Measurements from ENCODE around the gene BCL11A.

BCL11A gene

DNA sequence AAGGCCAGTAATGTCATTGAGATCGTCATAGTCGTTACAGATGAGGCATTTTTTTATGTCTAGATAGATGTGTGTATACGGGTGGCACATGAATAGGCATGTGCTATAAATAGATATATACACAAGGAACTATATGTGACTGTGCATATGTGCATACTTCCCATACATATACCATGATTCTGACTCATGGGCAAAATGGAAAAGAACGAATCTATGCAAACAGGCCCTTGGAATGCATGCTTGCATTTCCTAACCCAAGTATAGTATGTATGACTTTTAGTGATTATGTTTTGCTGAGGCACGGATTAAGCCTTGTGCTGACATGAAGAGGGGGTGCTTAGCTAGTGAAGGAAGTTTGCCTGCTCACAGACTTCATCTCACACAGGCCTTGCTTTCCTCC lies 111.7 kb downstream of the BCL11A start:
- H3K27me3 ChIP-seq (ENCODE audit: control insufficient read depth, insufficient read depth, low read length) = no peaks in the 10 kb centered on the region
- peaks cover 21% of the 10 kb centered on the region for H3K4me1 ChIP-seq (ENCODE audit: control insufficient read depth, insufficient read depth, low read length)
- no peak overlapping the region for H3K9ac ChIP-seq (ENCODE audit: low read depth, low read length)
- H3K36me3 ChIP-seq (ENCODE audit: control insufficient read depth, insufficient read depth, low read length) = no peaks in the 10 kb centered on the region
- H3K27ac ChIP-seq (ENCODE audit: low read depth, low read length) = no peak overlapping the region
- no peak overlapping the region for H3K4me3 ChIP-seq (ENCODE audit: low read depth, low read length)
- H3K9me3 ChIP-seq (ENCODE audit: control insufficient read depth, insufficient read depth, low read length) = no peaks in the 10 kb centered on the region

- Histone ChIP-seq H3K4me1 (ENCODE audit: control insufficient read depth, insufficient read depth, low read length) (peaks cover 15% of the 10 kb centered on the region), H3K4me3 (ENCODE audit: low read depth, low read length) (no peak overlapping the region), H3K9ac (ENCODE audit: low read depth, low read length) (no peak overlapping the region), H3K27ac (ENCODE audit: low read depth, low read length) (no peak overlapping the region), H3K36me3 (ENCODE audit: control insufficient read depth, insufficient read depth, low read length) (no peaks in the 10 kb centered on the region), H3K9me3 (ENCODE audit: control insufficient read depth, insufficient read depth, low read length) (no peaks in the 10 kb centered on the region), H3K27me3 (ENCODE audit: control insufficient read depth, insufficient read depth, low read length) (no peaks in the 10 kb centered on the region)
These were observed 112.7 kb downstream of the BCL11A start for GRCh38 chr2:60440767-60441163.

DNA sequence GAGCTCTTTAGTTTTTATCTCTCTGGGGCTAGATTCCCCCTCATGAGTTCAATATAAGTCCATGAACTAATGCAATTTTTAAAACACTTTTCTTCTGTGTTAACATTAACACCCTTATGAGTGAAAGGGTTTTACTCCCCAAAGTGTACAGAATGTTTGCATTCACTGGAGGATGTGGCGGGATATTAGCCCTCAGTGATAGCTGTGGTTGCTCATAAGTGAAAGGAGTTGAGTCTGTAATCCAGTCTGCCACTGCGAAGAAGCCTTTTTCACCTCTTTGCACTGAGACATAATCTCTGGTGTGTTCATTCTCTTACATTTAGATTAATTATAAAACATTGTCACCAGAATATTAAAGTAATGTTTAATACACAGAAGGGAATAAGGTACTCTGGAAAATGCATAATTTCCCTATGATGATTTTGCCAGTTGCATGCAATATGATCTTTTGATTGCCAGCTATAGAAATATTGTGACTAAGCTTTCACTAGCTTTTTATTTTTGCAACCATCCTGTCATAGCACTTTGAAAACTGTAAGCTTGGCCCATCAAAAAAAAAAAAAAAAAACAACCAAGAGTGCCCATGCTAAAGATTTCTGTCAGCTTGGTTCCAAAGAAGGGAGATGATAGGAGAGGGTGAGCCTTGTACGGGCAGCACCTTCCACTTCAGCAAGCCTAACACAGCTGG lies 113.2 kb downstream of the BCL11A start:
- H3K4me1 ChIP-seq (ENCODE audit: control insufficient read depth, insufficient read depth, low read length) = peaks cover 15% of the 10 kb centered on the region
- H3K27ac ChIP-seq (ENCODE audit: low read depth, low read length) = no peak overlapping the region
- H3K27me3 ChIP-seq (ENCODE audit: control insufficient read depth, insufficient read depth, low read length) = no peaks in the 10 kb centered on the region
- H3K9me3 ChIP-seq (ENCODE audit: control insufficient read depth, insufficient read depth, low read length) = no peaks in the 10 kb centered on the region
- no peak overlapping the region for H3K9ac ChIP-seq (ENCODE audit: low read depth, low read length)
- no peak overlapping the region for H3K4me3 ChIP-seq (ENCODE audit: low read depth, low read length)
- H3K36me3 ChIP-seq (ENCODE audit: control insufficient read depth, insufficient read depth, low read length) = no peaks in the 10 kb centered on the region

- Histone ChIP-seq H3K4me1 (ENCODE audit: control insufficient read depth, insufficient read depth, low read length) (peaks cover 21% of the 10 kb centered on the region), H3K27me3 (ENCODE audit: control insufficient read depth, insufficient read depth, low read length) (no peaks in the 10 kb centered on the region), H3K4me3 (ENCODE audit: low read depth, low read length) (no peak overlapping the region), H3K9ac (ENCODE audit: low read depth, low read length) (no peak overlapping the region), H3K9me3 (ENCODE audit: control insufficient read depth, insufficient read depth, low read length) (no peaks in the 10 kb centered on the region), H3K36me3 (ENCODE audit: control insufficient read depth, insufficient read depth, low read length) (no peaks in the 10 kb centered on the region), H3K27ac (ENCODE audit: low read depth, low read length) (no peak overlapping the region)
These were observed 114.1 kb downstream of the BCL11A start for GRCh38 chr2:60439219-60439974.

GRCh38 chr2:60438653-60439052 lies 114.8 kb downstream of the BCL11A start:
- no peaks in the 10 kb centered on the region for H3K9me3 ChIP-seq (ENCODE audit: control insufficient read depth, insufficient read depth, low read length)
- no peaks in the 10 kb centered on the region for H3K27me3 ChIP-seq (ENCODE audit: control insufficient read depth, insufficient read depth, low read length)
- H3K36me3 ChIP-seq (ENCODE audit: control insufficient read depth, insufficient read depth, low read length) = no peaks in the 10 kb centered on the region
- H3K4me3 ChIP-seq (ENCODE audit: low read depth, low read length) = no peak overlapping the region
- no peak overlapping the region for H3K9ac ChIP-seq (ENCODE audit: low read depth, low read length)
- peaks cover 21% of the 10 kb centered on the region for H3K4me1 ChIP-seq (ENCODE audit: control insufficient read depth, insufficient read depth, low read length)
- no peak overlapping the region for H3K27ac ChIP-seq (ENCODE audit: low read depth, low read length)

GRCh38 chr2:60438131-60438530 lies 115.3 kb downstream of the BCL11A start:
- peaks cover 19% of the 10 kb centered on the region for H3K4me1 ChIP-seq (ENCODE audit: control insufficient read depth, insufficient read depth, low read length)
- H3K9me3 ChIP-seq (ENCODE audit: control insufficient read depth, insufficient read depth, low read length) = no peaks in the 10 kb centered on the region
- H3K36me3 ChIP-seq (ENCODE audit: control insufficient read depth, insufficient read depth, low read length) = no peaks in the 10 kb centered on the region
- H3K27ac ChIP-seq (ENCODE audit: low read depth, low read length) = no peak overlapping the region
- no peaks in the 10 kb centered on the region for H3K27me3 ChIP-seq (ENCODE audit: control insufficient read depth, insufficient read depth, low read length)
- no peak overlapping the region for H3K4me3 ChIP-seq (ENCODE audit: low read depth, low read length)
- no peak overlapping the region for H3K9ac ChIP-seq (ENCODE audit: low read depth, low read length)

- H3K27me3 ChIP-seq (ENCODE audit: control insufficient read depth, insufficient read depth, low read length) = no peaks in the 10 kb centered on the region
- no peaks in the 10 kb centered on the region for H3K9me3 ChIP-seq (ENCODE audit: control insufficient read depth, insufficient read depth, low read length)
- peaks cover 16% of the 10 kb centered on the region for H3K4me1 ChIP-seq (ENCODE audit: control insufficient read depth, insufficient read depth, low read length)
- no peaks in the 10 kb centered on the region for H3K36me3 ChIP-seq (ENCODE audit: control insufficient read depth, insufficient read depth, low read length)
- no peak overlapping the region for H3K9ac ChIP-seq (ENCODE audit: low read depth, low read length)
- H3K27ac ChIP-seq (ENCODE audit: low read depth, low read length) = peak overlapping the region; percentile 40
- H3K4me3 ChIP-seq (ENCODE audit: low read depth, low read length) = no peak overlapping the region
These were observed 116.3 kb downstream of the BCL11A start for GRCh38 chr2:60437080-60437696.

- Histone ChIP-seq H3K9me3 (ENCODE audit: control insufficient read depth, insufficient read depth, low read length) (no peaks in the 10 kb centered on the region), H3K4me3 (ENCODE audit: low read depth, low read length) (no peak overlapping the region), H3K27me3 (ENCODE audit: control insufficient read depth, insufficient read depth, low read length) (no peaks in the 10 kb centered on the region), H3K9ac (ENCODE audit: low read depth, low read length) (no peak overlapping the region), H3K27ac (ENCODE audit: low read depth, low read length) (no peak overlapping the region), H3K4me1 (ENCODE audit: control insufficient read depth, insufficient read depth, low read length) (peaks cover 16% of the 10 kb centered on the region), H3K36me3 (ENCODE audit: control insufficient read depth, insufficient read depth, low read length) (no peaks in the 10 kb centered on the region)
These were observed 120.3 kb downstream of the BCL11A start for GRCh38 chr2:60433018-60433596.

DNA sequence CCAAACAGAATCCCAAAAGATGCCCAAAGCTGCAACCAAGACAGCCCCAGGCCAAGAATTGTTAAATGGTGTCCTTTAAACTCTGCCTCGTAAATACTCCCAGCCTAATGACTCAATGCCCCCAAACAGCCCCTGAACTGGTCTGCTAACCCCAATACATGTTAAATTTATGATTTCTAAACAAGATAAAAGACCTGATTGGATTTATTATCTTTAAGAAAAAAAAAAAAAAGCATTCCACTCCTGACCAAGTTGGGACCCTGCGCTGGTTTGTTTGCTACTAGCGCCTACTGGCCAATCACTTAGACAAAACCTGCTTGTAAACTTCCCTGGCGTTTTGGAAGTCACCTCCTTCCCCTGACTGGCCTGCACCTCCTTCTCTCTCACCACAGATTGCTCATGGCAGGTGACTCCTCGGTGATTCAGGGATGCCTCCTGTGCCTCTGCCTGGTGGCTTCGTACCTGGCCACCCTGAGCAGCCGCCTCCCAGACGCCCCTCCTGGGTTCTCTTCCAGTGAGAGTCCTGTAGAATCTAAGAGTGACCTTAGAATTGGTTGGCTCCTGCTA lies 121.3 kb downstream of the BCL11A start:
- no peak overlapping the region for H3K9ac ChIP-seq (ENCODE audit: low read depth, low read length)

DNA sequence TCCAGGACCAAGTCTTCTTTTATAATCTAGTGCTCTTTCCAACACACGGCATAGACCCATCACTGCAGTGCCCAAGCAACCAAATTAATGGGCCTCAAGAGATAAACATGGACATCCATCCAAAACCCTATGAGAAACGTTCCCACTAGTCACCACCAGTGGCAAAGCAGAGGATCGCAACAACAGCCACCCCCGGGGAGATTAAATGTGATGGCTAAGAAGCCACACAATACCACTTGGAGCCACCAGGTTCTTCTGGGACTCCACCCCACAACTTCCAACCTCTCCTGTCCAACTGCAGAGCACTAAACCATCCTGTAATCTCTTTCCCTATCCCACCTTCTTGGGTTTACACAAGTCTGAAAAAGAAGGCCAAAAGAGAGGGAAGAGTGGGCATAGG lies 123.8 kb downstream of the BCL11A start:
- Histone ChIP-seq H3K27me3 (ENCODE audit: control insufficient read depth, insufficient read depth, low read length) (no peaks in the 10 kb centered on the region), H3K9me3 (ENCODE audit: control insufficient read depth, insufficient read depth, low read length) (no peaks in the 10 kb centered on the region), H3K4me3 (ENCODE audit: low read depth, low read length) (no peak overlapping the region), H3K9ac (ENCODE audit: low read depth, low read length) (no peak overlapping the region), H3K36me3 (ENCODE audit: control insufficient read depth, insufficient read depth, low read length) (no peaks in the 10 kb centered on the region), H3K4me1 (ENCODE audit: control insufficient read depth, insufficient read depth, low read length) (peaks cover under 1% of the 10 kb centered on the region), H3K27ac (ENCODE audit: low read depth, low read length) (no peak overlapping the region)

More for the DNA sequence above, 121.3 kb downstream of the BCL11A start:
- Histone ChIP-seq H3K27me3 (ENCODE audit: control insufficient read depth, insufficient read depth, low read length) (no peaks in the 10 kb centered on the region), H3K4me3 (ENCODE audit: low read depth, low read length) (no peak overlapping the region), H3K27ac (ENCODE audit: low read depth, low read length) (no peak overlapping the region), H3K9me3 (ENCODE audit: control insufficient read depth, insufficient read depth, low read length) (no peaks in the 10 kb centered on the region), H3K36me3 (ENCODE audit: control insufficient read depth, insufficient read depth, low read length) (no peaks in the 10 kb centered on the region), H3K4me1 (ENCODE audit: control insufficient read depth, insufficient read depth, low read length) (peaks cover 9% of the 10 kb centered on the region)

All from HUES48 (cell line).